WTC11 (cell line): ENCODE data around the gene RPS6KA5.

Experiments
- CBFB ChIP-seq: sonication (generic); formaldehyde crosslinking; IDR thresholded peaks from 2 replicates; pipeline ENCODE4 v1.8.1; 2022; ENCODE audit warnings: mild to moderate bottlenecking, low read depth, missing genetic modification reagents
- CREB1 ChIP-seq: sonication (generic); formaldehyde crosslinking; IDR thresholded peaks from 2 replicates; pipeline ENCODE4 v1.8.0; 2023; ENCODE audit warnings: mild to moderate bottlenecking, missing genetic modification reagents
- CTCF ChIP-seq: fragments of 200-600 bp; IDR thresholded peaks from 2 replicates; pipeline ENCODE4 v1.8.0; 2022; ENCODE audit warnings: antibody characterized with exemption
- E2F5 ChIP-seq: sonication (generic); formaldehyde crosslinking; IDR thresholded peaks from 2 replicates; pipeline ENCODE4 v1.8.1; 2022; ENCODE audit warnings: mild to moderate bottlenecking, moderate library complexity, missing genetic modification reagents
- RELA ChIP-seq: sonication (generic); formaldehyde crosslinking; IDR thresholded peaks from 2 replicates; pipeline ENCODE4 v1.8.1; 2022; ENCODE audit warnings: missing genetic modification reagents, mild to moderate bottlenecking, borderline replicate concordance
- TEAD4 ChIP-seq: sonication (generic); formaldehyde crosslinking; IDR thresholded peaks from 2 replicates; pipeline ENCODE4 v1.8.0; 2022; ENCODE audit warnings: mild to moderate bottlenecking, missing genetic modification reagents
- ZNF138 ChIP-seq: sonication (generic); formaldehyde crosslinking; conservative IDR thresholded peaks from 2 replicates; pipeline ENCODE4 v1.8.1; 2022; ENCODE audit warnings: mild to moderate bottlenecking, moderate library complexity, missing genetic modification reagents

- no peak for TF ChIP-seq CTCF
- TF ChIP-seq ZNF138 (CRISPR knock-in tag) = no peak
- TF ChIP-seq E2F5 (CRISPR knock-in tag) = no peak
- TF ChIP-seq CBFB (CRISPR knock-in tag) = no peak
- no peak for TF ChIP-seq TEAD4 (CRISPR knock-in tag)
- no peak for TF ChIP-seq CREB1 (CRISPR knock-in tag)
- TF ChIP-seq RELA = no peak
Measured at GRCh38 chr14:91092073-91092472, 31.6 kb upstream of the RPS6KA5 start.
